Caco-2 (cell line): ENCODE measurements around the gene SNRPD2. TPM values are rescaled to one million over a fixed set of nuclear protein-coding genes. Genes with fewer than 3 reads are reported as not detected.

Source experiments
- BruUV-seq: library from RNA; stranded (reverse); fragments of 400-500 nt; replicated peaks from 2 replicates; lab custom pipeline; 2021; lab: Mats Ljungman, UMichigan
- CTCF ChIA-PET: fragments of 300-600 bp; sonication (Branson Sonifier 250); formaldehyde crosslinking; loops from one replicate; lab custom pipeline; 2022; ENCODE audit warnings: antibody characterized with exemption; lab: Charles Lee
- POLR2A ChIA-PET: fragments of 300-600 bp; sonication (Branson Sonifier 250); formaldehyde crosslinking; loops from one replicate; lab custom pipeline; 2022; ENCODE audit warnings: antibody characterized with exemption; lab: Charles Lee
- DNase-seq, 2 experiments: peaks; one replicate each; pipeline versions ENCODE4 v3.0.0 to v3.0.0-alpha.2; 2020 to 2022
- H3K27me3 ChIP-seq: replicated peaks from 2 replicates; pipeline ENCODE4 v1.6.0; 2011; ENCODE audit warnings: low read length; ENCODE audit not compliant: control insufficient read depth, insufficient read depth
- H3K36me3 ChIP-seq: 2 replicates; pipeline ENCODE4 v1.5.1; 2011; ENCODE audit warnings: low read length; ENCODE audit not compliant: control insufficient read depth, insufficient read depth
- H3K4me1 ChIP-seq: fragments of 250-450 bp; sonication (Bioruptor Pico); 2 replicates; pipeline ENCODE4 v1.5.1; 2020; ENCODE audit warnings: mild to moderate bottlenecking
- H3K4me3 ChIP-seq: 2 replicates; pipeline ENCODE4 v1.5.1; 2011; ENCODE audit warnings: low read depth, mild to moderate bottlenecking, control low read depth, low read length
- H3K9me3 ChIP-seq: fragments of 250-450 bp; sonication (Bioruptor Pico); 2 replicates; pipeline ENCODE4 v1.5.1; 2020; ENCODE audit warnings: mild to moderate bottlenecking, moderate library complexity
- H3K27ac Mint-ChIP-seq: one replicate; pipeline ENCODE4 v1.8.0; 2022; ENCODE audit warnings: mixed read lengths; ENCODE audit not compliant: unreplicated experiment
- H3K27me3 Mint-ChIP-seq: one replicate; pipeline ENCODE4 v1.8.0; 2022; ENCODE audit warnings: mixed read lengths; ENCODE audit not compliant: insufficient read depth, unreplicated experiment
- H3K36me3 Mint-ChIP-seq: one replicate; pipeline ENCODE4 v1.8.0; 2022; ENCODE audit warnings: mild to moderate bottlenecking, mixed read lengths; ENCODE audit not compliant: insufficient read depth, unreplicated experiment
- H3K4me1 Mint-ChIP-seq: one replicate; pipeline ENCODE4 v1.8.0; 2022; ENCODE audit warnings: low read depth, mixed read lengths; ENCODE audit not compliant: unreplicated experiment
- H3K4me3 Mint-ChIP-seq: one replicate; pipeline ENCODE4 v1.8.0; 2022; ENCODE audit warnings: mild to moderate bottlenecking, moderate library complexity, mixed read lengths; ENCODE audit not compliant: unreplicated experiment
- H3K9me3 Mint-ChIP-seq: one replicate; pipeline ENCODE4 v1.8.0; 2022; ENCODE audit warnings: mixed read lengths; ENCODE audit not compliant: unreplicated experiment
- intact Hi-C: fragments of 100-400 bp; cut with micrococcal nuclease; formaldehyde crosslinking; loops from one replicate; pipeline ENCODE4 v1.10.0; 2022; ENCODE audit not compliant: unreplicated experiment
- total RNA-seq: library from RNA; stranded (reverse); gene quantifications from 2 replicates; pipeline ENCODE4 v1.2.3, GENCODE V29; 2022
- TF ChIP-seq, protein P1 (sequence below), 2 experiments: fragments of 200-600 bp in 1 of 2; IDR thresholded peaks; 1 replicate in 1 of 2; 2 replicates in 1 of 2; pipeline versions ENCODE4 v1.5.1 to v1.8.0; 2011 to 2022; ENCODE audit warnings: antibody characterized with exemption in 1 of 2, control low read depth in 1 of 2, inconsistent platforms in 1 of 2, low read depth in 1 of 2, low read length in 1 of 2, mild to moderate bottlenecking in 1 of 2, moderate library complexity in 1 of 2; ENCODE audit not compliant: insufficient read depth in 1 of 2, severe bottlenecking in 1 of 2, unreplicated experiment in 1 of 2

The SNRPD2 gene
- total RNA-seq, 1 experiment from 2014 or later: 579 TPM

DNA sequence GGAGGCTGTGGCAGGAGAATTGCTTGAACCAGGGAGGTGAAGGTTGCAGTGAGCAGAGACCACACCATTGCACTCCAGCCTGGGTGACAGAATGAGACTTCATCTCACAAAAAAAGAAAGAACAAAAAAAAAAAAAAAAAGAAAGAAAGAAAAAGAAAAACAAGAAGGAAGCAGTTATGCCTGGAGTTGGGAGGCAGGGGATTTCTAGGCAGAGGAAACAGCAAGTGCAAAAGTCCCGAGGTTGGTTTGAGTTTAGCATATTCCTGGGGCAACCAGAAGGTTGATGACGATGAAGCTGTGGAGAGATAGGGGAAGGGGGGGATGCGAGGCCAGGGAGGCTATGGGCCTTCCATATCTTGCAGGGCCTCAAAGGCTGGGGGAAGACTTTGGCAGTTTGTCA, 41.0 kb downstream of the SNRPD2 start:
- POLR2A ChIA-PET: no interaction called here

DNA sequence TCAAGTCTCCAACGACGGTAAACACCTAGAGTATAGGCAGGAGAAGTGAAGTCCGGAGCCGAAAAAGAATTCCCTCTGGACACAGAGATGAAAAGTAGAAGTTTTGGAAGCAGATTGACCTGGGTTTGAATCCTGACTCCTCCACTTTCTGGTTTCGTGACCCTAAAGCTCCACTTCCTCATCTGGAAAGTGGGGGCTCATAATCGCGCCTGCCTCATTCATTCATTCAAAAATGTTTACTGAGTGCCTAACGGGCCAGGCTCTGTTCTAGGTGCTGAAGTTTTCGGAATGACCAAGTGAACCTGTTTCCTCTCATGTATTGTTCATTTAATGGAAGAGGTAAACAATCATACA, 45.4 kb downstream of the SNRPD2 start:
- BruUV-seq: no TSS peak
- Mint-ChIP-seq H3K9me3 (no peaks in the 10 kb centered on the region), H3K27ac (no peak overlapping the region), H3K4me3 (no peak overlapping the region), H3K36me3 (peaks cover 17% of the 10 kb centered on the region), H3K4me1 (peaks cover 10% of the 10 kb centered on the region), H3K27me3 (no peaks in the 10 kb centered on the region)
- H3K4me1 ChIP-seq: peaks cover 12% of the 10 kb centered on the region
- POLR2A ChIA-PET: interaction anchor here (0.7 to 1.1 kb wide), 2 partner anchors 20 to 31 kb away, joined by 3 to 7 read pairs; no protein-coding TSS in a partner anchor
- no peaks in the 10 kb centered on the region for H3K27me3 ChIP-seq
- DNase-seq: no peak
- TF ChIP-seq, protein P1, sequence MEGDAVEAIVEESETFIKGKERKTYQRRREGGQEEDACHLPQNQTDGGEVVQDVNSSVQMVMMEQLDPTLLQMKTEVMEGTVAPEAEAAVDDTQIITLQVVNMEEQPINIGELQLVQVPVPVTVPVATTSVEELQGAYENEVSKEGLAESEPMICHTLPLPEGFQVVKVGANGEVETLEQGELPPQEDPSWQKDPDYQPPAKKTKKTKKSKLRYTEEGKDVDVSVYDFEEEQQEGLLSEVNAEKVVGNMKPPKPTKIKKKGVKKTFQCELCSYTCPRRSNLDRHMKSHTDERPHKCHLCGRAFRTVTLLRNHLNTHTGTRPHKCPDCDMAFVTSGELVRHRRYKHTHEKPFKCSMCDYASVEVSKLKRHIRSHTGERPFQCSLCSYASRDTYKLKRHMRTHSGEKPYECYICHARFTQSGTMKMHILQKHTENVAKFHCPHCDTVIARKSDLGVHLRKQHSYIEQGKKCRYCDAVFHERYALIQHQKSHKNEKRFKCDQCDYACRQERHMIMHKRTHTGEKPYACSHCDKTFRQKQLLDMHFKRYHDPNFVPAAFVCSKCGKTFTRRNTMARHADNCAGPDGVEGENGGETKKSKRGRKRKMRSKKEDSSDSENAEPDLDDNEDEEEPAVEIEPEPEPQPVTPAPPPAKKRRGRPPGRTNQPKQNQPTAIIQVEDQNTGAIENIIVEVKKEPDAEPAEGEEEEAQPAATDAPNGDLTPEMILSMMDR (IDR thresholded peaks at IDR 0.05; ENCODE audit: insufficient read depth in 1 of 2, low read depth in 1 of 2, low read length in 1 of 2, severe bottlenecking in 1 of 2, unreplicated experiment in 1 of 2): no peak
- no peaks in the 10 kb centered on the region for H3K36me3 ChIP-seq
- no peaks in the 10 kb centered on the region for H3K9me3 ChIP-seq
- CTCF ChIA-PET: interaction anchor here (0.6 to 0.7 kb wide), 2 partner anchors 124 to 1248 kb away, joined by 5 to 6 read pairs; no protein-coding TSS in a partner anchor
- intact Hi-C loops: loop anchor here (10.0 kb wide), 1 partner anchor 152 kb away; the partner anchor contains the start of genes PPM1N and RTN2
- H3K4me3 ChIP-seq: no peak overlapping the region

More for the DNA sequence above, 41.0 kb downstream of the SNRPD2 start:
- H3K27me3 ChIP-seq: no peaks in the 10 kb centered on the region
- H3K4me3 ChIP-seq: no peak overlapping the region
- TF ChIP-seq, protein P1 (IDR thresholded peaks at IDR 0.05; ENCODE audit: insufficient read depth in 1 of 2, low read depth in 1 of 2, low read length in 1 of 2, severe bottlenecking in 1 of 2, unreplicated experiment in 1 of 2): no peak
- H3K4me1 ChIP-seq: no peaks in the 10 kb centered on the region
- Mint-ChIP-seq H3K27me3 (no peaks in the 10 kb centered on the region), H3K4me1 (no peaks in the 10 kb centered on the region), H3K4me3 (no peak overlapping the region), H3K9me3 (no peaks in the 10 kb centered on the region), H3K27ac (no peak overlapping the region), H3K36me3 (peaks cover 4% of the 10 kb centered on the region)
- intact Hi-C loops: no loop called here
- DNase-seq: no peak
- H3K36me3 ChIP-seq: no peaks in the 10 kb centered on the region
- H3K9me3 ChIP-seq: no peaks in the 10 kb centered on the region
- no TSS peak for BruUV-seq
- CTCF ChIA-PET: interaction anchor here (0.7 to 1.7 kb wide), 3 partner anchors 9 to 166 kb away, joined by 3 to 6 read pairs (median 5); no protein-coding TSS in a partner anchor

DNA sequence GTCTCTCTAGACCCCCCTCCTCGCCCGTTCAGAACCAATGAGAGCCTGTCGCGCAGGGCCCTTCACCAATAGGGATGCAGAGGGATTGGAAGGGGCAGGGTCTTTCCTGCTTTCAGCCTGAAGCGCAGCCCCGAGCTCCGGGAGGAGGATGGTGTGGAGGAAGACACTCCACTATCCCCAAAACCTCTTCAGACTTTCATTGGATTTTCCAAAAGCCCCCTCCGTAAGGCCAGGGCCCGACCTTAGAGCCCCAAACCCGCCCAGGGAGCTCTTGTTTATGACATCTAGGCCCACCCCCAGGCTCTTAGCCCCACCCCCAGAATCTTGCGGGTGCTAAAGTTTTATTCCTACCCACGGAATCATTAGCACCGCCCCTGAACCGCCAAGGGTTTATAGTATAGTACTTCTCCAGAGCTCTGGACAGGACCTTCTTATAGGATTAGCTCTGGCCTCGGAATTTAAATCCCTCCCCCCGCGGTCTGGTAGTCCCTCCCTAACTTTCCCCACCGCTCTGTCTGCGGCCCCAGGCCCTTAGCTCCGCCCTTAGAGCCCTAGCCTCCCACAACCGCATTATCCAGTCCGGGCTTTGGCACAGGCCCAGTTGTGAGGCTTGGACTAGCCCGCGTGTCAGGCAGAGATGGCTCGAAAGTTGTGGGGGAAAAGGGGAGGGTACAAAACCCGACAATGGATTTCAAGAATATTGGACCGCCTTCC, 46.0 kb downstream of the SNRPD2 start:
- Mint-ChIP-seq H3K4me1 (peaks cover 16% of the 10 kb centered on the region), H3K9me3 (no peaks in the 10 kb centered on the region), H3K27me3 (no peaks in the 10 kb centered on the region), H3K27ac (no peak overlapping the region), H3K36me3 (peaks cover 23% of the 10 kb centered on the region), H3K4me3 (no peak overlapping the region)
- H3K36me3 ChIP-seq: no peaks in the 10 kb centered on the region
- no peaks in the 10 kb centered on the region for H3K27me3 ChIP-seq
- CTCF ChIA-PET: interaction anchor here (0.6 to 0.7 kb wide), 2 partner anchors 125 to 1249 kb away, joined by 5 to 6 read pairs; no protein-coding TSS in a partner anchor
- DNase-seq: peak; percentile 49 to 75
- POLR2A ChIA-PET: interaction anchor here (0.7 to 1.1 kb wide), 2 partner anchors 20 to 32 kb away, joined by 3 to 7 read pairs; no protein-coding TSS in a partner anchor
- intact Hi-C loops: loop anchor here (10.0 kb wide), 1 partner anchor 151 kb away; the partner anchor contains the start of genes PPM1N and RTN2
- no peaks in the 10 kb centered on the region for H3K9me3 ChIP-seq
- BruUV-seq: no TSS peak
- H3K4me1 ChIP-seq: peaks cover 15% of the 10 kb centered on the region
- no peak overlapping the region for H3K4me3 ChIP-seq
- TF ChIP-seq, protein P1 (IDR thresholded peaks at IDR 0.05; ENCODE audit: insufficient read depth in 1 of 2, low read depth in 1 of 2, low read length in 1 of 2, severe bottlenecking in 1 of 2, unreplicated experiment in 1 of 2): no peak
